SK-N-SH (cell line): ENCODE results near the gene C10orf143.

Experiments
- CTCF ChIP-seq: fragments of 200-600 bp; sonication (generic); IDR thresholded peaks from 2 replicates; pipeline ENCODE4 v1.6.1; 2017; ENCODE audit warnings: antibody characterized with exemption, mild to moderate bottlenecking, moderate library complexity
- EP300 ChIP-seq, 2 experiments: IDR thresholded peaks; 2 replicates each; pipeline versions ENCODE4 v1.4.0 to v1.6.1; 2012; ENCODE audit warnings: borderline replicate concordance in 1 of 2, low read depth in 1 of 2, low read length in 1 of 2
- POLR2AphosphoS5 ChIP-seq: IDR thresholded peaks from 2 replicates; pipeline ENCODE4 v1.6.1; 2012; ENCODE audit warnings: low read depth, low read length
- RAD21 ChIP-seq: IDR thresholded peaks from 2 replicates; pipeline ENCODE4 v1.6.1; 2012; ENCODE audit warnings: mild to moderate bottlenecking, low read length
- TAF1 ChIP-seq: IDR thresholded peaks from 2 replicates; pipeline ENCODE4 v1.6.1; 2012; ENCODE audit warnings: low read depth, mild to moderate bottlenecking, low read length, moderate library complexity, borderline replicate concordance

GRCh38 chr10:130016993-130017630 is 93.5 kb downstream of the C10orf143 start:
- TF ChIP-seq CTCF (no peak), POLR2AphosphoS5 (no peak), RAD21 (no peak), EP300 (IDR thresholded peaks at IDR 0.05; ENCODE audit: borderline replicate concordance in 1 of 2, low read depth in 1 of 2, low read length in 1 of 2) (no peak), TAF1 (no peak)
